Heart left ventricle (tissue), 16 donors: Measurements from ENCODE around the gene EFS. TPM values are rescaled to one million over a fixed set of nuclear protein-coding genes. Genes with fewer than 3 reads are reported as not detected.

Source experiments
- ATAC-seq, 4 donors: fragments of 200-7000 bp; cut with Tn5 transposase; one replicate each; pipeline ENCODE4 v1.9.1; 2020 to 2022; ENCODE audit warnings: moderate library complexity in 4 of 4, mild to moderate bottlenecking in 3 of 4, moderate number of reproducible peaks in 1 of 4
- DNase-seq, 5 donors: peaks; one replicate each; pipeline ENCODE4 v3.0.0-alpha.2; 2020
- H3K27ac ChIP-seq, 12 donors: fragments of 200-600 bp; sonication (generic) in 4 of 12; one replicate each; pipeline versions ENCODE4 v1.5.0 to v1.8.0; 2016 to 2022; ENCODE audit warnings: mild to moderate bottlenecking in 2 of 12
- H3K27me3 ChIP-seq, 9 donors: fragments of 200-600 bp; sonication (generic) in 2 of 9; one replicate each; pipeline versions ENCODE4 v1.5.1 to v1.8.0; 2016 to 2022; ENCODE audit warnings: mild to moderate bottlenecking in 3 of 9
- H3K36me3 ChIP-seq, 9 donors: fragments of 200-600 bp; sonication (generic) in 2 of 9; one replicate each; pipeline versions ENCODE4 v1.5.0 to v1.8.0; 2018 to 2022; ENCODE audit warnings: mild to moderate bottlenecking in 2 of 9
- H3K4me1 ChIP-seq, 12 donors: fragments of 200-600 bp; sonication (generic) in 4 of 12; one replicate each; pipeline versions ENCODE4 v1.5.0 to v1.8.0; 2016 to 2022; ENCODE audit warnings: mild to moderate bottlenecking in 3 of 12
- H3K4me3 ChIP-seq, 12 donors: fragments of 200-600 bp; sonication (generic) in 4 of 12; one replicate each; pipeline versions ENCODE4 v1.5.0 to v1.8.0; 2017 to 2022; ENCODE audit warnings: mild to moderate bottlenecking in 9 of 12, moderate library complexity in 4 of 12
- H3K9me3 ChIP-seq, 12 donors: fragments of 200-600 bp; sonication (generic) in 4 of 12; one replicate each; pipeline versions ENCODE4 v1.5.0 to v1.8.0; 2016 to 2022; ENCODE audit warnings: mild to moderate bottlenecking in 1 of 12
- CTCF ChIP-seq, 12 donors: fragments of 200-600 bp; sonication (generic) in 4 of 12; IDR thresholded peaks; one replicate each; pipeline versions ENCODE4 v1.5.0 to v1.8.0; 2018 to 2022; ENCODE audit warnings: antibody characterized with exemption in 12 of 12, mild to moderate bottlenecking in 5 of 12
- POLR2A ChIP-seq, 2 donors: fragments of 450-650 bp; IDR thresholded peaks; one replicate each; pipeline ENCODE4 v1.6.1; 2017; ENCODE audit warnings: antibody characterized with exemption in 2 of 2, mild to moderate bottlenecking in 2 of 2, moderate library complexity in 2 of 2
- WGBS, 4 donors: extraction: QIAGEN DNeasy Blood & Tissue Kit in 2 of 4; methylation state at CpG; one replicate each; pipeline versions ENCODE4 v1.1.5 to v1.1.7; 2013 to 2018; 5-methylcytosine and 5-hydroxymethylcytosine counted together
- intact Hi-C, 10 donors: fragments of 100-400 bp; cut with DNase I; formaldehyde crosslinking; loops; one replicate each; pipeline versions ENCODE4 v1.11.1 to v1.14.2; 2022
- polyA plus RNA-seq, 2 donors: library from polyadenylated mRNA; stranded (reverse); fragments of 200-250 nt; gene quantifications; one replicate each; pipeline ENCODE4 v1.2.3, GENCODE V29; 2013
- total RNA-seq, 9 donors: library from RNA; depleted of rRNA in 2 of 9; stranded (reverse); fragments of >200 nt in 2 of 9; fragmentation: NEBNext Ultra II Directional in 3 of 9; extraction: Animal tissue kit (Norgen Biotek cat#: 25700) in 3 of 9; gene quantifications; one replicate each; pipeline versions ENCODE4 v1.1.0 to v1.2.4, GENCODE V29; 2016 to 2023
- donor health status: ischemic (EF 13 %, LVEDD 7.1; RV severe dilation, severe dysfunction).
- donor health status: healthy with polysubstance abuse.
- donor health status: DM: no; HTN: yes; CAD: no.
- donor health status: DM: no; HTN: no; CAD: no.
- donor health status: ischemic (EF 25% LVEDD 6.9; RV normal size, moderate dysfunction).
- donor health status: ischemic (EF 25% LVEDD 5.7; RV mildly dilated, moderate dysfunction).
- donor health status: healthy.
- donor health status: DM: yes; HTN: yes; CAD: no.
- donor health status: ischemic (EF 35%, LVEDD 5.7; RV mildly dilated, moderate dysfunction).
- donor health status: nonischemic (EF 11% LVEDD 7.7; RV severe dilation, severe dysfunction).
- donor health status: DM: yes; HTN: yes; CAD: no.
- donor health status: PGD.
- donor health status: ischemic (EF 29% LVEDD 5.4; RV normal size, mild dysfunction).
- donor health status: nonischemic (EF 23%, LVEDD 6.1; RV moderate dilation, normal function).

Gene EFS
- total and polyA plus RNA-seq, 11 donors = 1.4 to 5.0 (median 2.3) TPM

- H3K36me3 ChIP-seq = peaks cover 0 to 5% (median 0%) of the 10 kb centered on the region in 9 donors
- H3K9me3 ChIP-seq = no peaks in the 10 kb centered on the region
- TF ChIP-seq CTCF (IDR thresholded peaks at IDR 0.05) = no peak
- TF ChIP-seq POLR2A (IDR thresholded peaks at IDR 0.05) = no peak
- ATAC-seq = no peak
- no peak overlapping the region for H3K4me3 ChIP-seq
- DNase-seq = no peak
- H3K4me1 ChIP-seq = peaks cover 0 to 14% (median 0%) of the 10 kb centered on the region in 12 donors
- 67 to 82% (median 78%) methylated on average over 17 to 21 of the region's 21 CpGs for WGBS, 4 donors
- H3K27ac ChIP-seq = peak overlapping the region in 1 of 12 donors; percentile 4
- H3K27me3 ChIP-seq = no peaks in the 10 kb centered on the region
- intact Hi-C loops = loop anchor here in 9 of 10 donors (2.0 to 10.0 kb wide), 6 partner anchors 47 to 251 kb away; no protein-coding TSS in a partner anchor
Observed at GRCh38 chr14:23375527-23376251, 10.7 kb upstream of the EFS start.

- WGBS, 4 donors = 78 to 100% (median 88%) methylated on average over 1 to 3 of the region's 3 CpGs
- Histone ChIP-seq H3K9me3 (no peaks in the 10 kb centered on the region), H3K4me1 (peaks cover 0 to 11% (median 0%) of the 10 kb centered on the region in 12 donors), H3K27me3 (no peaks in the 10 kb centered on the region), H3K27ac (no peak overlapping the region), H3K4me3 (no peak overlapping the region), H3K36me3 (no peaks in the 10 kb centered on the region)
- ATAC-seq (no peak), DNase-seq (no peak)
- TF ChIP-seq CTCF (IDR thresholded peaks at IDR 0.05) (no peak), POLR2A (IDR thresholded peaks at IDR 0.05) (no peak)
- intact Hi-C loops = loop anchor here in 7 of 10 donors (5.0 to 10.0 kb wide), 5 partner anchors 36 to 248 kb away; no protein-coding TSS in a partner anchor
Observed at GRCh38 chr14:23373041-23373440, 8.1 kb upstream of the EFS start.

- H3K27ac ChIP-seq = no peak within 1 kb of the TSS
- no peaks in the 10 kb centered on the region for H3K27me3 ChIP-seq
- DNase-seq = no peak
- ATAC-seq = no peak
- no peak within 1 kb of the TSS for H3K4me3 ChIP-seq
- no peak for TF ChIP-seq POLR2A (IDR thresholded peaks at IDR 0.05)
- TF ChIP-seq CTCF (IDR thresholded peaks at IDR 0.05) = no peak
- no peaks in the 10 kb centered on the region for H3K9me3 ChIP-seq
- H3K36me3 ChIP-seq = no peaks in the 10 kb centered on the region
- 73 to 94% (median 82%) methylated on average over 2 of the region's 2 CpGs for WGBS, 4 donors
- peaks cover 0 to 9% (median 0%) of the 10 kb centered on the region in 12 donors for H3K4me1 ChIP-seq
- intact Hi-C loops = loop anchor here in 7 of 10 donors (5.0 to 10.0 kb wide), 5 partner anchors 35 to 248 kb away; no protein-coding TSS in a partner anchor
Observed at GRCh38 chr14:23372509-23372908, 7.5 kb upstream of the EFS start, which contains the start of gene IL25. IL25 (plus strand) TSS chr14:23372809.

GRCh38 chr14:23371865-23372264, 6.9 kb upstream of the EFS start:
- H3K4me3 ChIP-seq = no peak overlapping the region
- H3K27ac ChIP-seq = no peak overlapping the region
- H3K4me1 ChIP-seq = peaks cover 0 to 5% (median 0%) of the 10 kb centered on the region in 12 donors
- no peaks in the 10 kb centered on the region for H3K36me3 ChIP-seq
- H3K9me3 ChIP-seq = no peaks in the 10 kb centered on the region
- intact Hi-C loops = loop anchor here in 7 of 10 donors (5.0 to 10.0 kb wide), 5 partner anchors 35 to 247 kb away; no protein-coding TSS in a partner anchor
- H3K27me3 ChIP-seq = peaks cover 0 to 4% (median 0%) of the 10 kb centered on the region in 9 donors
- TF ChIP-seq POLR2A (IDR thresholded peaks at IDR 0.05) = no peak
- no peak for TF ChIP-seq CTCF (IDR thresholded peaks at IDR 0.05)
- WGBS, 4 donors = 79 to 100% (median 90%) methylated on average over 1 of the region's 1 CpG
- ATAC-seq = no peak
- no peak for DNase-seq
